GM12891 (cell line): ENCODE measurements around the gene GRM8.

Source experiments
- DNase-seq: peaks from one replicate; pipeline ENCODE4 v3.0.0; 2011; ENCODE audit warnings: low spot score; ENCODE audit not compliant: insufficient read length
- FAIRE-seq: peaks from 2 replicates; lab custom pipeline; 2011; peaks lifted over from hg19 to GRCh38; lab: Jason Lieb, UNC
- PAX5 ChIP-seq: IDR thresholded peaks from 2 replicates; pipeline ENCODE4 v1.6.1; 2011; ENCODE audit warnings: low read length, moderate library complexity, mild to moderate bottlenecking; ENCODE audit not compliant: insufficient read depth, severe bottlenecking
- POLR2A ChIP-seq: IDR thresholded peaks from 2 replicates; pipeline ENCODE4 v1.6.1; 2011; ENCODE audit warnings: low read depth, low read length, control low read depth
- POLR2AphosphoS5 ChIP-seq: IDR thresholded peaks from 2 replicates; pipeline ENCODE4 v1.6.1; 2011; ENCODE audit warnings: low read depth, low read length, control low read depth
- POU2F2 ChIP-seq: IDR thresholded peaks from 2 replicates; pipeline ENCODE4 v1.6.1; 2011; ENCODE audit warnings: low read depth, mild to moderate bottlenecking, control low read depth, low read length, moderate library complexity
- SPI1 ChIP-seq: IDR thresholded peaks from 2 replicates; pipeline ENCODE4 v1.6.1; 2011; ENCODE audit warnings: low read depth, low read length, control low read depth
- TAF1 ChIP-seq: IDR thresholded peaks from 2 replicates; pipeline ENCODE4 v1.6.1; 2011; ENCODE audit warnings: low read depth, low read length, control low read depth

Gene GRM8

GRCh38 chr7:126485791-126486190, 767.0 kb downstream of the GRM8 start:
- no peak for FAIRE-seq
- TF ChIP-seq TAF1 (no peak), SPI1 (no peak), POLR2A (no peak)
- DNase-seq, result no peak

DNA sequence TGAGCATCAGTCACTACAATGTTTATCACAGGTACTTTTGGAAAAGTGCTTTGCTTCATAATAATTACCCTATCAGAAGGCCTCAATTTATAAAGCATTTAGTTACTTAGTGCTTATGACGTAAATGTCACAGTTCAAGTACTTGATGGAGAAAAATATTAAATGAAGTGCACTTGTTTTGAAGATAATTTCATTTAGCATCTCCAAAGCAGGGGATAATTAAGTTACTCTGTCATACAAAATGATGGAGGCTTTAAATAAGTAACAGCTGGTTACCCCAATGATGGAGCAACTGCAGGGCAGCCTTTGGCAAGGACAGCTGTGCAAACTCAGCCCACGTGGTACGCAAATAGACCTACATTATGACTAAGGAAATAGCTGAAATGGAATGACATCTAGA, 768.8 kb downstream of the GRM8 start:
- DNase-seq, result no peak
- FAIRE-seq, result no peak
- TF ChIP-seq PAX5 (no peak), SPI1 (no peak), TAF1 (no peak), POLR2AphosphoS5 (no peak), POLR2A (no peak), POU2F2 (no peak)

GRCh38 chr7:126472825-126473224, 779.9 kb downstream of the GRM8 start:
- DNase-seq (no peak), FAIRE-seq (no peak)
- TF ChIP-seq POU2F2 (no peak), TAF1 (no peak), POLR2A (no peak)

DNA sequence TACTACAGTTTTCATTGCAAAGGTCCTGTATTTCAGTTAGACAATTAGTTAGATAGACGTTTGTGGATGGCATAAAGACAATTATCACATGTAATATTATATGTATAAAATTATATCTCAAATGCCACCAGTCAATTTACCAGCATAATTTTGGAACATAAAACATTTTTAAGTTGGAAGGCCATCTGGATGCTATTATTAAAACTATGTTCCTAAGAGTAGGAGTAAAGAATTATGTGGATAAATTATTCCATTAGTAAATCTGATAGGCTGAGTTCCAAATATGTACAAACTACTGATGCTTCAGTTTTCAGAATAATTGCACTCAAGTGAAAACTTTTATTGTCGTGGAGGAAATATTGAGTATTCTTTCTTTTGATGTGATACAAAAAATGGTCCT, 790.3 kb downstream of the GRM8 start:
- FAIRE-seq (no peak), DNase-seq (no peak)
- TF ChIP-seq POLR2AphosphoS5 (no peak), TAF1 (no peak), POLR2A (no peak), PAX5 (no peak), SPI1 (no peak), POU2F2 (no peak)

DNA sequence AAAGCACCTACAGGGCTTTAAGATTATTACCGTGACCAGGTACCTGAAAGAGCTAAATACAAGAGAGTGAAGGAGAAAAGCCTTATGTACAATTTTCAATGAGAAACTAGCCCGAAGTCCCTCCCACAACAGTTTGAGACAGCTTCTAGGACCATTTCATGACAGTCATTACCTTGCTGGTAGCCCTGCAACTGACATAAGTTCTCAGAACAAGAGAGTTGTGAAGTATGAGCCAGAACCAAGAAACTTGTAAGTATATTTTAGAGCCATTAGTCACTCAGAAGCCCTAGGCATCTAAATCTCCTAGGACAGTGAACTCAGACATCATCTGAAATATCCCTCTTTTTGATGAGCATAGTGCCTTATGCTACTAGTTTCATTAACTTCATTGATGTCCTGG, 792.1 kb downstream of the GRM8 start:
- FAIRE-seq (no peak), DNase-seq (no peak)
- no peak for TF ChIP-seq TAF1
- no peak for TF ChIP-seq SPI1
- no peak for TF ChIP-seq POLR2A
- no peak for TF ChIP-seq POU2F2
- no peak for TF ChIP-seq PAX5
- no peak for TF ChIP-seq POLR2AphosphoS5

DNA sequence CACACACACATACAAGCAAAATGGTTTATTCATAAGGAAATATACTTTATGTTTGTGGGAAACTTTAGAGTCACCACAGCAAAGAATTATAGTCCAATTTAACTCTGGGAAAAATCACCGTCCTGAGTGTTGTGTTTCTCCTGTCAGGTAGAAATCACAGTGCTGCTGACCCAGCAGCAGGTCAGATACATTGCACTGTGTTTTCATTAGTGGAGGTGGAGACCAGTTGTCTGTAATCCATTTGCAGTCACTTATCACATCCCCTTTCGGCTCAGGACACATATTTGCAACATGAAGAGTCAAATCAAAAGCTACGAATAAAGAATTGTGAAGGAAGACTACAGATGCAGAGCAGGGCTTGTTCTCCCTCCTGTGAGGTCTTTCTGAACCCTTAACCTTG, 799.6 kb downstream of the GRM8 start:
- TF ChIP-seq TAF1 (no peak), POU2F2 (no peak), SPI1 (no peak), PAX5 (no peak), POLR2AphosphoS5 (no peak), POLR2A (no peak)
- FAIRE-seq (peak; percentile 41), DNase-seq (no peak)

DNA sequence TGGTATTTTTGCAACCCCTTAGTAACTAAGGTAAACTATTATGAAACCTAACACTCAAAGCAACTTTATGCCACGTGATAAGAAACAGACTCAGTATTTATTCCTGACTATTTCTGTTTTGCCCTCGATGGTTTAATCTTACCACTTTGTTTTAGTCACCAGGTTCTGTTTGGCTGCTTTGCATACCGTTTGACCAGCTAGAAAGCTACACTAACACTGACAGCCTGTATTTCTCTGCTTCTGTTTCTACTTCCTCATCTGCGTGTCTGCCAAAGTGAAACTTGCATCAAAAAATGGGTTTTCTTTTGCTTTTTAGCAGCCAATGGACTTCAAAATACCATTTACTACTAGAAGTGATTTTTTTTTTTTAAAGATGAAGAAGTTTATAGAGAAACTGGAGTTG, 802.5 kb downstream of the GRM8 start:
- DNase-seq (no peak), FAIRE-seq (peak; percentile 68)
- TF ChIP-seq SPI1, result 0 out of 2 replicates have a peak, but pooled peaks have one; percentile 32
- TF ChIP-seq POU2F2, result peak; percentile 59; the same call in 1 of the 2 replicates
- TF ChIP-seq POLR2AphosphoS5, result no peak

DNA sequence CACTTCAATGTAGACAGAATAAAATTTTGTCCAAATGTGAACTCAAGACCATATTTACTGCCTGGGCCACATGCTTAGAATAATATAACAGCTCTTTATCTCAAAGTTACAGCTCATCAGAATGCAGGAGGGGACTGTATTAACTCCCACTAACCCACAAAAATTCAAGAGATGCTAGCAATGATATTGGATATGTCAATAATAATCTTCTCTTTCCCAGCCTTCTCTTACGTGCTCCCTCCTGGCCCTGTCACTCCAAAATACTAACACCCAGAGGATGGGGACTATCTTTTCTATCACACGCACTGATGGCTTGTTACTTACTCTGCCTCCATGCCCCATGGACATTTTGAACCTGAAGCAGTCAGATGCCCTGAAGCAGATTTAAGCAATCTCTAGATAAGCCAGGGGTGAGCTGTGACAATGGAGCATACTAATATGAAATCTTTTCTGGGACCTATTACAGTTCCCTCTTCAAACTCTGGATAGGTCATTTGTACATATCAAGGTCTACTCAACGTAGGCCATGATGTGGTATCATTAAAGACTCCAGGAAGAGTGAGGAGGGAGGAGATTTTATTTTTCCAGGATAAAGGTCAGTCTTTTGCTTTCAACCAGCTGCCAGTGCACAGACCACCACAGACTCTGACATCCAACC, 803.0 kb downstream of the GRM8 start:
- DNase-seq (no peak), FAIRE-seq (peak; percentile 68)
- TF ChIP-seq POLR2AphosphoS5 (no peak), POU2F2 (no peak), PAX5 (no peak), TAF1 (no peak), POLR2A (no peak), SPI1 (no peak)

- no peak for DNase-seq
- TF ChIP-seq POLR2AphosphoS5 (no peak), POU2F2 (no peak), PAX5 (no peak), POLR2A (no peak), SPI1 (no peak), TAF1 (no peak)
- peak; percentile 40 for FAIRE-seq
Observed at GRCh38 chr7:126447984-126448383, 804.8 kb downstream of the GRM8 start.

DNA sequence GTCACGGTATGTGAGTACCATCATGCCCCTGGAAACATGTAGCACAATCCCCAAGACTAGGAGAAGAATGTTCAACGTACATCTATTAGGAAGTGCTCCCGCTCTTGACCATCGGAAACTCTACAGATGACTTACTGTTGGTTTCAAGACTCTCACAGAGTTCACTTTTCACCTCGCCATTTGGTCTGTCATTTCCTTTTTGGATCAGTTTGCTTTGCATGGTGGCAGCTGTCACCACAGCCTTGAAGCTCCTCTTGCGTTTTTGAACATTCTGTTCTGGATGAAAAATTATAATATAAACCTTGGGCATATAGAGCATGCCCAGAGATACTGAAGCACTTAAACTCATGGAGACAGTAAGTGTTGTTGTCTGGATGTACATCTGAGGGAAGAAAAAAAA, 806.8 kb downstream of the GRM8 start:
- FAIRE-seq (no peak), DNase-seq (no peak)
- TF ChIP-seq PAX5 (no peak), POLR2AphosphoS5 (no peak), SPI1 (no peak), TAF1 (no peak), POLR2A (no peak), POU2F2 (no peak)

GRCh38 chr7:126443951-126444350, 808.8 kb downstream of the GRM8 start:
- DNase-seq (no peak), FAIRE-seq (no peak)
- TF ChIP-seq POU2F2 (no peak), PAX5 (no peak)

- FAIRE-seq (no peak), DNase-seq (no peak)
- no peak for TF ChIP-seq TAF1
- TF ChIP-seq SPI1, result no peak
- TF ChIP-seq POLR2A, result no peak
- no peak for TF ChIP-seq PAX5
- no peak for TF ChIP-seq POU2F2
- TF ChIP-seq POLR2AphosphoS5, result no peak
Observed at GRCh38 chr7:126442908-126443307, 809.8 kb downstream of the GRM8 start.
